SK-N-SH treated with all-trans-retinoic acid at 6 μM for 48 hours (cell line): ENCODE results near the gene UVRAG.

Experiments used
- ATAC-seq: fragments of 200-7000 bp; cut with Tn5 transposase; 3 replicates; pipeline ENCODE4 v1.9.1; 2020; ENCODE audit warnings: mild to moderate bottlenecking, moderate library complexity
- ARNTL ChIP-seq: fragments of 450-650 bp; formaldehyde crosslinking; IDR thresholded peaks from 2 replicates; pipeline ENCODE4 v1.5.0; 2020; ENCODE audit warnings: low read depth, mild to moderate bottlenecking, moderate library complexity, borderline replicate concordance
- BACH2 ChIP-seq: fragments of 250-450 bp; sonication (Bioruptor Pico); IDR thresholded peaks from 2 replicates; pipeline ENCODE4 v1.9.0; 2021; ENCODE audit warnings: mild to moderate bottlenecking, borderline replicate concordance
- CREB5 ChIP-seq: fragments of 250-450 bp; sonication (Bioruptor Pico); IDR thresholded peaks from 2 replicates; pipeline ENCODE4 v1.5.1; 2020; ENCODE audit warnings: low read depth, mild to moderate bottlenecking, moderate library complexity
- CSDC2 ChIP-seq: fragments of 250-450 bp; sonication (Bioruptor Pico); IDR thresholded peaks from 2 replicates; pipeline ENCODE4 v1.5.0; 2020; ENCODE audit warnings: mild to moderate bottlenecking, moderate library complexity
- CSRNP3 ChIP-seq: fragments of 250-450 bp; sonication (Bioruptor Pico); IDR thresholded peaks from 2 replicates; pipeline ENCODE4 v1.5.1; 2021; ENCODE audit warnings: mild to moderate bottlenecking, moderate library complexity
- ESRRG ChIP-seq: fragments of 250-450 bp; sonication (Bioruptor Pico); IDR thresholded peaks from 2 replicates; pipeline ENCODE4 v1.6.1; 2021; ENCODE audit warnings: mild to moderate bottlenecking
- GLIS3 ChIP-seq: fragments of 250-450 bp; sonication (Bioruptor Pico); IDR thresholded peaks from 2 replicates; pipeline ENCODE4 v1.5.0; 2020; ENCODE audit warnings: mild to moderate bottlenecking, moderate library complexity
- ISL1 ChIP-seq: fragments of 250-450 bp; sonication (Bioruptor Pico); IDR thresholded peaks from 2 replicates; pipeline ENCODE4 v2.1.2; 2022; ENCODE audit warnings: mild to moderate bottlenecking, moderate library complexity
- OSR1 ChIP-seq: fragments of 250-450 bp; sonication (Bioruptor Pico); IDR thresholded peaks from 2 replicates; pipeline ENCODE4 v1.8.0; 2022; ENCODE audit warnings: moderate library complexity, mild to moderate bottlenecking, inconsistent platforms
- POU6F1 ChIP-seq: fragments of 250-450 bp; sonication (Bioruptor Pico); IDR thresholded peaks from 2 replicates; pipeline ENCODE4 v1.8.0; 2021; ENCODE audit warnings: low read depth, mild to moderate bottlenecking, moderate library complexity, borderline replicate concordance
- PPARA ChIP-seq: fragments of 250-450 bp; sonication (Bioruptor Pico); IDR thresholded peaks from 2 replicates; pipeline ENCODE4 v1.5.0; 2020; ENCODE audit warnings: mild to moderate bottlenecking, borderline replicate concordance
- RARB ChIP-seq: fragments of 250-450 bp; sonication (Bioruptor Pico); IDR thresholded peaks from 2 replicates; pipeline ENCODE4 v1.8.0; 2021; ENCODE audit warnings: mild to moderate bottlenecking, moderate library complexity
- SNAI2 ChIP-seq: fragments of 250-450 bp; sonication (Bioruptor Pico); IDR thresholded peaks from 2 replicates; pipeline ENCODE4 v1.5.0; 2020; ENCODE audit warnings: mild to moderate bottlenecking, moderate library complexity
- TCF4 ChIP-seq: fragments of 250-450 bp; sonication (Bioruptor Pico); IDR thresholded peaks from 2 replicates; pipeline ENCODE4 v1.8.0; 2021; ENCODE audit warnings: mild to moderate bottlenecking, moderate library complexity, borderline replicate concordance
- TOX ChIP-seq: fragments of 250-450 bp; sonication (Bioruptor Pico); IDR thresholded peaks from 2 replicates; pipeline ENCODE4 v1.8.0; 2021; ENCODE audit warnings: mild to moderate bottlenecking, moderate library complexity, borderline replicate concordance
- ZC3H10 ChIP-seq: fragments of 250-450 bp; sonication (Bioruptor Pico); IDR thresholded peaks from 2 replicates; pipeline ENCODE4 v1.5.1; 2021; ENCODE audit warnings: mild to moderate bottlenecking, moderate library complexity
- ZFP3 ChIP-seq: fragments of 250-450 bp; sonication (Bioruptor Pico); IDR thresholded peaks from 2 replicates; pipeline ENCODE4 v1.5.0; 2020; ENCODE audit warnings: mild to moderate bottlenecking, moderate library complexity
- ZNF70 ChIP-seq: fragments of 450-650 bp; formaldehyde crosslinking; IDR thresholded peaks from 2 replicates; pipeline ENCODE4 v1.5.0; 2020; ENCODE audit warnings: mild to moderate bottlenecking, moderate library complexity
- ZNF8 ChIP-seq: fragments of 450-650 bp; formaldehyde crosslinking; IDR thresholded peaks from 2 replicates; pipeline ENCODE4 v1.5.0; 2020; ENCODE audit warnings: mild to moderate bottlenecking, moderate library complexity
- TF ChIP-seq, protein P1 (sequence below): fragments of 250-450 bp; sonication (Bioruptor Pico); IDR thresholded peaks from 2 replicates; pipeline ENCODE4 v1.5.0; 2020; ENCODE audit warnings: mild to moderate bottlenecking, moderate library complexity

The UVRAG gene

DNA sequence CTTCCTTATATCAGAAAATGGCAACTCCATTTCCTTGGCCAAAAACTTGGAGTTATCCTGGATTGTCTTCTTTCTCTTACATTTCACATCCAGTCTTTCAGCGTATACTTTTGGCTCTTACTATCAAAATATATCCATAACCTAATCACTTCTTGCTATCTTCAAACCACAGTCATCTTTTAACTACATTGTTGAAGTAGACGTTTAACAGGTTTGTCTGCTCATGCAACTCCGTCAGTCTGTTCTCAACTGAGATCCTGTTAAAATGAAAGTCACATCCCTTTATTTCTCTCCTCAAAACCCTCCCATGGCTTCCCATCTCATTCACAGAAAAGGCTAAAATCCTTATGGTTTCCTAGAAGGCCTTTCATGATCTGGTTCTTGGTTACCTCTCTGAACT lies 41.9 kb downstream of the UVRAG start:
- no peak for ATAC-seq
- TF ChIP-seq CSRNP3 (CRISPR knock-in tag) (no peak), ESRRG (CRISPR knock-in tag) (no peak), RARB (CRISPR knock-in tag) (no peak), ZNF70 (CRISPR knock-in tag) (no peak), TOX (no peak), CREB5 (no peak), POU6F1 (CRISPR knock-in tag) (no peak), ZNF8 (CRISPR knock-in tag) (no peak), ISL1 (CRISPR knock-in tag) (no peak), ARNTL (no peak)

- no peak for ATAC-seq
- no peak for TF ChIP-seq PPARA (CRISPR knock-in tag)
- TF ChIP-seq ZNF70 (CRISPR knock-in tag): no peak
- TF ChIP-seq TCF4 (CRISPR knock-in tag): no peak
- TF ChIP-seq TOX: no peak
Measured at GRCh38 chr11:75858042-75858441, 43.0 kb downstream of the UVRAG start.

GRCh38 chr11:75858613-75859012 lies 43.6 kb downstream of the UVRAG start:
- peak; percentile 80 for ATAC-seq
- TF ChIP-seq ISL1 (CRISPR knock-in tag) (peak; percentile 62; the same call in 1 of the 2 replicates), CREB5 (no peak)

DNA sequence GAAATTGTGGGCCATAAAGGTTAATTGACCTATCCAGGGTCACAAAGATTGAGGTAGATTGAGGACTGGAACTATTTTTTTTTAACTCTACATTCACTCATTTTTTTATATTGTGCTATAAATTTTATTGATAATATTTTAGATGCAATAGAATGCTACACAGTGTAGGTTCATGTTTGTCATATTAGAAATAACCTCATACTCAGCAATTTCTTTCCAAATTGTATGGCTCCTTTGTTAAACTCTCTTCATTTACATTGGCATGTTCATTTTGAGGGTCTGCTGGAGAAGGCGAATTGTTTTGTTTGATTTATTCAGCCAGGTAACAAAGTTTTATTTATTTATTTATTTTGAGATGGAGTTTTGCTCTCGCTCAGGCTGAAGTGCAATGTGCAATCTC lies 44.6 kb downstream of the UVRAG start:
- ATAC-seq: no peak
- TF ChIP-seq ZC3H10 (no peak), ARNTL (no peak), CSRNP3 (CRISPR knock-in tag) (no peak), BACH2 (no peak), CSDC2 (no peak), OSR1 (CRISPR knock-in tag) (no peak), PPARA (CRISPR knock-in tag) (no peak), POU6F1 (CRISPR knock-in tag) (no peak), ESRRG (CRISPR knock-in tag) (no peak), ZNF70 (CRISPR knock-in tag) (no peak), TCF4 (CRISPR knock-in tag) (no peak), GLIS3 (CRISPR knock-in tag) (no peak), SNAI2 (CRISPR knock-in tag) (no peak), ZFP3 (CRISPR knock-in tag) (no peak), CREB5 (no peak), RARB (CRISPR knock-in tag) (no peak), TOX (no peak), ISL1 (CRISPR knock-in tag) (no peak)
- TF ChIP-seq, protein P1, sequence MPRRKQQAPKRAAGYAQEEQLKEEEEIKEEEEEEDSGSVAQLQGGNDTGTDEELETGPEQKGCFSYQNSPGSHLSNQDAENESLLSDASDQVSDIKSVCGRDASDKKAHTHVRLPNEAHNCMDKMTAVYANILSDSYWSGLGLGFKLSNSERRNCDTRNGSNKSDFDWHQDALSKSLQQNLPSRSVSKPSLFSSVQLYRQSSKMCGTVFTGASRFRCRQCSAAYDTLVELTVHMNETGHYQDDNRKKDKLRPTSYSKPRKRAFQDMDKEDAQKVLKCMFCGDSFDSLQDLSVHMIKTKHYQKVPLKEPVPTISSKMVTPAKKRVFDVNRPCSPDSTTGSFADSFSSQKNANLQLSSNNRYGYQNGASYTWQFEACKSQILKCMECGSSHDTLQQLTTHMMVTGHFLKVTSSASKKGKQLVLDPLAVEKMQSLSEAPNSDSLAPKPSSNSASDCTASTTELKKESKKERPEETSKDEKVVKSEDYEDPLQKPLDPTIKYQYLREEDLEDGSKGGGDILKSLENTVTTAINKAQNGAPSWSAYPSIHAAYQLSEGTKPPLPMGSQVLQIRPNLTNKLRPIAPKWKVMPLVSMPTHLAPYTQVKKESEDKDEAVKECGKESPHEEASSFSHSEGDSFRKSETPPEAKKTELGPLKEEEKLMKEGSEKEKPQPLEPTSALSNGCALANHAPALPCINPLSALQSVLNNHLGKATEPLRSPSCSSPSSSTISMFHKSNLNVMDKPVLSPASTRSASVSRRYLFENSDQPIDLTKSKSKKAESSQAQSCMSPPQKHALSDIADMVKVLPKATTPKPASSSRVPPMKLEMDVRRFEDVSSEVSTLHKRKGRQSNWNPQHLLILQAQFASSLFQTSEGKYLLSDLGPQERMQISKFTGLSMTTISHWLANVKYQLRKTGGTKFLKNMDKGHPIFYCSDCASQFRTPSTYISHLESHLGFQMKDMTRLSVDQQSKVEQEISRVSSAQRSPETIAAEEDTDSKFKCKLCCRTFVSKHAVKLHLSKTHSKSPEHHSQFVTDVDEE: no peak
